DOHH2 (cell line): ENCODE data around the gene DOK7.

Experiments used
- H3F3A ChIP-seq: fragments of 200-600 bp; sonication (generic), shearing (Covaris generic); 2 replicates; pipeline ENCODE4 v1.6.0; 2016; ENCODE audit warnings: antibody characterized with exemption, mild to moderate bottlenecking; ENCODE audit not compliant: control insufficient read depth, insufficient read depth
- H3K27ac ChIP-seq: fragments of 200-600 bp; sonication (generic); 2 replicates; pipeline ENCODE4 v1.5.1; 2014; ENCODE audit warnings: low read depth, mild to moderate bottlenecking, low read length, moderate library complexity
- H3K27me3 ChIP-seq: fragments of 200-600 bp; sonication (generic); 2 replicates; pipeline ENCODE4 v1.6.1; 2014; ENCODE audit warnings: mild to moderate bottlenecking, low read length, mixed read lengths; ENCODE audit not compliant: control insufficient read depth
- H3K36me3 ChIP-seq: fragments of 200-600 bp; sonication (generic); 2 replicates; pipeline ENCODE4 v1.6.1; 2014; ENCODE audit warnings: mild to moderate bottlenecking, low read length, moderate library complexity, mixed read lengths; ENCODE audit not compliant: control insufficient read depth
- H3K4me1 ChIP-seq: fragments of 200-600 bp; sonication (generic); 2 replicates; pipeline ENCODE4 v1.6.1; 2014; ENCODE audit warnings: mild to moderate bottlenecking, low read length, mixed read lengths; ENCODE audit not compliant: control insufficient read depth
- H3K4me2 ChIP-seq: fragments of 200-600 bp; sonication (generic); 2 replicates; pipeline ENCODE4 v1.6.0; 2014; ENCODE audit warnings: mild to moderate bottlenecking, low read length, moderate library complexity
- H3K4me3 ChIP-seq: fragments of 200-600 bp; sonication (generic); 2 replicates; pipeline ENCODE4 v1.5.1; 2014; ENCODE audit warnings: mild to moderate bottlenecking, low read length, mixed read lengths
- H3K79me2 ChIP-seq: fragments of 200-600 bp; sonication (generic); 2 replicates; pipeline ENCODE4 v1.6.1; 2014; ENCODE audit warnings: mild to moderate bottlenecking, low read length, mixed read lengths; ENCODE audit not compliant: control insufficient read depth
- H3K9me2 ChIP-seq: fragments of 200-600 bp; sonication (generic); replicated peaks from 2 replicates; pipeline ENCODE4 v1.6.1; 2014; ENCODE audit warnings: mild to moderate bottlenecking, low read length, mixed read lengths; ENCODE audit not compliant: control insufficient read depth
- H3K9me3 ChIP-seq: fragments of 200-600 bp; sonication (generic); 2 replicates; pipeline ENCODE4 v1.6.1; 2014; ENCODE audit warnings: antibody characterized with exemption, low read length, mixed read lengths; ENCODE audit not compliant: control insufficient read depth, insufficient read depth
- H4K20me1 ChIP-seq: fragments of 200-600 bp; sonication (generic); 2 replicates; pipeline ENCODE4 v1.6.0; 2014; ENCODE audit warnings: low read depth, mild to moderate bottlenecking, antibody characterized with exemption, low read length, moderate library complexity; ENCODE audit not compliant: control insufficient read depth, insufficient read depth
- EZH2phosphoT487 ChIP-seq: fragments of 200-600 bp; sonication (generic); IDR thresholded peaks from 2 replicates; pipeline ENCODE4 v1.6.1; 2017; ENCODE audit warnings: borderline replicate concordance, mild to moderate bottlenecking, antibody characterized with exemption, low read length, moderate library complexity, mixed read lengths
- TF ChIP-seq, protein P1 (sequence below): fragments of 200-600 bp; sonication (generic); IDR thresholded peaks from one replicate; pipeline ENCODE4 v1.5.1; 2014; ENCODE audit warnings: antibody characterized with exemption, mild to moderate bottlenecking, low read depth, low read length; ENCODE audit not compliant: poor library complexity, severe bottlenecking

The DOK7 gene

DNA sequence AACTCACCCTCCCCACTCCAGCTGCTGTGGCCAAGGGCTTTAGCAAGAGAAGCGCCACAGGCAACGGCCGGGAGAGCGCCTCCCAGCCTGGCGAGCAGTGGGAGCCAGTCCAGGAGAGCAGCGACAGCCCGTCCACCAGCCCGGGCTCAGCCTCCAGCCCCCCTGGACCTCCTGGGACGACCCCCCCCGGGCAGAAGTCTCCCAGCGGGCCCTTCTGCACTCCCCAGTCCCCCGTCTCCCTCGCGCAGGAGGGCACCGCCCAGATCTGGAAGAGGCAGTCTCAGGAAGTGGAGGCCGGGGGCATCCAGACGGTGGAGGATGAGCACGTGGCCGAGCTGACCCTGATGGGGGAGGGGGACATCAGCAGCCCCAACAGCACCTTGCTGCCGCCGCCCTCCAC, 32.6 kb upstream of the DOK7 start:
- Histone ChIP-seq H3K9me2 (no peaks in the 10 kb centered on the region), H3K27ac (no peak overlapping the region), H3K36me3 (no peaks in the 10 kb centered on the region), H3K4me1 (no peaks in the 10 kb centered on the region), H3K4me3 (no peak overlapping the region), H3F3A (no peaks in the 10 kb centered on the region), H3K79me2 (no peaks in the 10 kb centered on the region), H3K9me3 (no peaks in the 10 kb centered on the region), H3K27me3 (no peaks in the 10 kb centered on the region), H4K20me1 (0 out of 2 replicates have a peak, but pooled peaks cover 4% of the 10 kb centered on the region), H3K4me2 (no peak overlapping the region)
- TF ChIP-seq, protein P1, sequence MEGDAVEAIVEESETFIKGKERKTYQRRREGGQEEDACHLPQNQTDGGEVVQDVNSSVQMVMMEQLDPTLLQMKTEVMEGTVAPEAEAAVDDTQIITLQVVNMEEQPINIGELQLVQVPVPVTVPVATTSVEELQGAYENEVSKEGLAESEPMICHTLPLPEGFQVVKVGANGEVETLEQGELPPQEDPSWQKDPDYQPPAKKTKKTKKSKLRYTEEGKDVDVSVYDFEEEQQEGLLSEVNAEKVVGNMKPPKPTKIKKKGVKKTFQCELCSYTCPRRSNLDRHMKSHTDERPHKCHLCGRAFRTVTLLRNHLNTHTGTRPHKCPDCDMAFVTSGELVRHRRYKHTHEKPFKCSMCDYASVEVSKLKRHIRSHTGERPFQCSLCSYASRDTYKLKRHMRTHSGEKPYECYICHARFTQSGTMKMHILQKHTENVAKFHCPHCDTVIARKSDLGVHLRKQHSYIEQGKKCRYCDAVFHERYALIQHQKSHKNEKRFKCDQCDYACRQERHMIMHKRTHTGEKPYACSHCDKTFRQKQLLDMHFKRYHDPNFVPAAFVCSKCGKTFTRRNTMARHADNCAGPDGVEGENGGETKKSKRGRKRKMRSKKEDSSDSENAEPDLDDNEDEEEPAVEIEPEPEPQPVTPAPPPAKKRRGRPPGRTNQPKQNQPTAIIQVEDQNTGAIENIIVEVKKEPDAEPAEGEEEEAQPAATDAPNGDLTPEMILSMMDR, result no peak
- TF ChIP-seq EZH2phosphoT487, result no peak

DNA sequence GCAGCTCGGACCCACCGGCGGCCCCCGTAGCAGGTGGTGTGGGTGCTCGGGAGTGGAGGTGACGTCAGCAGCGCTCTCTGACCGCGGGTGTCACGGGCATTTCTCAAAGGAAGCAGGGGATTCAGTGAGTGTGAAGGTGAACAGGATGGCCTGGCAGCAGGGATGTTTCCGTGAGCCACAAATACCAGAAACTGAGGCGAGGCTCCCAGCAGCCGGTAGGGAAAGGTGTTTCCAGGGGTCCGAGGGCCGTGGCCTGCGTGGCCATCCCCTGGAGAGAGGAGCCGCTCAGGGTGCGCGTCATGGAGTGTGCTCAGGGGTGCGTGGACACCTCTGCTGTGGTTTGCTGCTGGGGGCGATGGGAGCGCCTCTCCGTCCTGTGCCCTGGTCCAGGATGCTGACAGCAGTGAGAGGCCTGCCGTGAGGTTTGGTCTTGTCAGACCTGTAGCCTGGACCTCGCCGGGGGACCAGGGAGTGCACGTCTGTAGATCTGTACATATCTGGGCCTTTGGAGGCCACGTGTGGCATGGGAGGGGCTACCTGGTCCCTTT, 31.6 kb upstream of the DOK7 start:
- Histone ChIP-seq H3K4me3 (no peak overlapping the region), H3K9me2 (no peaks in the 10 kb centered on the region), H3K27ac (no peak overlapping the region), H3K79me2 (no peaks in the 10 kb centered on the region), H3K4me2 (no peak overlapping the region), H4K20me1 (0 out of 2 replicates have a peak, but pooled peaks cover 4% of the 10 kb centered on the region), H3K4me1 (no peaks in the 10 kb centered on the region), H3K27me3 (no peaks in the 10 kb centered on the region), H3F3A (no peaks in the 10 kb centered on the region), H3K9me3 (no peaks in the 10 kb centered on the region), H3K36me3 (no peaks in the 10 kb centered on the region)
- no peak for TF ChIP-seq EZH2phosphoT487

- H3K4me1 ChIP-seq, result no peaks in the 10 kb centered on the region
- no peaks in the 10 kb centered on the region for H3F3A ChIP-seq
- no peaks in the 10 kb centered on the region for H3K9me3 ChIP-seq
- TF ChIP-seq, protein P1, result no peak
- no peak for TF ChIP-seq EZH2phosphoT487
- H3K36me3 ChIP-seq, result no peaks in the 10 kb centered on the region
- no peaks in the 10 kb centered on the region for H4K20me1 ChIP-seq
- H3K9me2 ChIP-seq, result no peaks in the 10 kb centered on the region
- no peaks in the 10 kb centered on the region for H3K79me2 ChIP-seq
- H3K4me3 ChIP-seq, result no peak overlapping the region
- no peaks in the 10 kb centered on the region for H3K27me3 ChIP-seq
- no peak overlapping the region for H3K4me2 ChIP-seq
- H3K27ac ChIP-seq, result no peak overlapping the region
Measured at GRCh38 chr4:3432381-3432790, 30.7 kb upstream of the DOK7 start.

- no peak for TF ChIP-seq EZH2phosphoT487
- TF ChIP-seq, protein P1, result no peak
- no peak overlapping the region for H3K27ac ChIP-seq
Measured at GRCh38 chr4:3433138-3433869, 29.8 kb upstream of the DOK7 start.

More at GRCh38 chr4:3433138-3433869, 29.8 kb upstream of the DOK7 start:
- H3K36me3 ChIP-seq, result no peaks in the 10 kb centered on the region
- H3K4me1 ChIP-seq, result no peaks in the 10 kb centered on the region
- H4K20me1 ChIP-seq, result no peaks in the 10 kb centered on the region
- no peaks in the 10 kb centered on the region for H3K9me2 ChIP-seq
- H3K9me3 ChIP-seq, result no peaks in the 10 kb centered on the region
- H3K4me3 ChIP-seq, result no peak overlapping the region
- no peaks in the 10 kb centered on the region for H3K79me2 ChIP-seq
- no peaks in the 10 kb centered on the region for H3F3A ChIP-seq
- no peak overlapping the region for H3K4me2 ChIP-seq
- no peaks in the 10 kb centered on the region for H3K27me3 ChIP-seq
